ENCODE data around the gene AKR1B15. TPM values are rescaled to one million over a fixed set of nuclear protein-coding genes. Genes with fewer than 3 reads are reported as not detected.
A peak's percentile ranks its signal among the peaks of the same experiment; 100 is the strongest.

AKR1B15 gene
- total and polyA plus RNA-seq, 2 of the 4 experiments (the other 2 are of a cell fraction): not detected

- H3K27me3 ChIP-seq (ENCODE audit: control insufficient read depth, insufficient read depth, low read length): no peaks in the 10 kb centered on the region
- CTCF ChIA-PET: interaction anchor here (0.7 to 1.1 kb wide), 2 partner anchors 14 to 189 kb away, joined by 3 to 4 read pairs; no protein-coding TSS in a partner anchor
- peak overlapping the region; percentile 86 for H3K18ac ChIP-seq (ENCODE audit: low read depth, low read length)
- H2BK120ac ChIP-seq (ENCODE audit: low read depth, low read length): peak overlapping the region; percentile 81
- peak overlapping the region; percentile 87 for H2BK5ac ChIP-seq (ENCODE audit: low read depth, low read length, poor library complexity, severe bottlenecking)
- 0 out of 2 replicates have a peak overlapping the region, but pooled peaks have one; percentile 11 for H4K5ac ChIP-seq (ENCODE audit: low read depth, low read length)
- H3K9me3 ChIP-seq (ENCODE audit: control insufficient read depth, insufficient read depth, low read length): no peaks in the 10 kb centered on the region
- no peaks in the 10 kb centered on the region for H3K36me3 ChIP-seq (ENCODE audit: control insufficient read depth, insufficient read depth, low read length)
- H3K4me2 ChIP-seq (ENCODE audit: low read depth, low read length): peak overlapping the region; percentile 79; the same call in 1 of the 2 replicates
- dilution Hi-C loops (cut with HindIII; ENCODE audit: low sequenced_read_pairs, unreplicated experiment) (no loop called here), in situ Hi-C loops (cut with MboI; ENCODE audit: low sequenced_read_pairs) (no loop called here), intact Hi-C loops (cut with micrococcal nuclease) (no loop called here)
- no peak overlapping the region for H2AFZ ChIP-seq (replicated peaks; ENCODE audit: low read length, poor library complexity)
- H4K8ac ChIP-seq (ENCODE audit: low read depth in 2 of 2, low read length in 2 of 2): peak overlapping the region in 1 of 2 experiments; percentile 70; a peak in 3 of 4 replicates
- H3K9ac ChIP-seq (ENCODE audit: low read depth, low read length): no peak overlapping the region
- peak overlapping the region; percentile 79; the same call in 1 of the 3 replicates for H2BK15ac ChIP-seq (ENCODE audit: low read depth, low read length)
- H3K4me1 ChIP-seq (ENCODE audit: control insufficient read depth, insufficient read depth, low read length): peaks cover 9% of the 10 kb centered on the region
- peaks cover 4% of the 10 kb centered on the region; the same call in 1 of the 2 replicates for H3K9me1 ChIP-seq (ENCODE audit: insufficient read depth, low read length)
- H3K56ac ChIP-seq (ENCODE audit: extremely low read depth, insufficient read depth, low read length): no peak overlapping the region
- no CpG with 5 or more reads among the region's 5 CpGs for WGBS, 2 experiments (ENCODE audit: extremely low coverage in 2 of 2, insufficient read length in 1 of 2)
- H3K4ac ChIP-seq (ENCODE audit: low read depth, low read length): peak overlapping the region; percentile 74
- peak; percentile 25 for ATAC-seq (ENCODE audit: low read depth)
- no peaks in the 10 kb centered on the region for H3K79me1 ChIP-seq (ENCODE audit: low read depth in 1 of 2, low read length in 2 of 2)
- peak overlapping the region; percentile 75; the same call in 1 of the 2 replicates for H2AK5ac ChIP-seq (ENCODE audit: low read depth, low read length)
- BruUV-seq (replicated peaks): no TSS peak
- POLR2A ChIA-PET (ENCODE audit: unreplicated experiment): no interaction called here
- peak overlapping the region; percentile 22; the same call in 1 of the 2 replicates for H3K23ac ChIP-seq (ENCODE audit: low read depth, low read length)
- peak overlapping the region; percentile 48; the same call in 1 of the 2 replicates for H3K14ac ChIP-seq (replicated peaks; ENCODE audit: low read depth, low read length)
- peak; percentile 84 for DNase-seq
- H3K27ac ChIP-seq (ENCODE audit: insufficient read depth, low read length): peak overlapping the region; percentile 1; the same call in 1 of the 2 replicates
- peak overlapping the region; percentile 70 for H2BK20ac ChIP-seq (ENCODE audit: low read depth, low read length)
- no peak overlapping the region for H4K91ac ChIP-seq (ENCODE audit: insufficient read depth, low read depth, low read length)
- no peak for TF ChIP-seq SMC3 (IDR thresholded peaks at IDR 0.05; ENCODE audit: low read depth, low read length)
- TF ChIP-seq FOS (IDR thresholded peaks at IDR 0.05; ENCODE audit: low read depth, low read length): peak; percentile 29; the same call in 1 of the 2 replicates
- no peaks in the 10 kb centered on the region for H4K20me1 ChIP-seq (ENCODE audit: insufficient read depth, low read length)
- H3K4me3 ChIP-seq (ENCODE audit: insufficient read depth, low read depth, low read length): no peak overlapping the region
- H2AK9ac ChIP-seq (replicated peaks; ENCODE audit: low read depth, low read length, poor library complexity): peak overlapping the region; percentile 6
These were observed 70.0 kb downstream of the AKR1B15 start for GRCh38 chr7:134618756-134619530.
